NT2/D1 (cell line): ENCODE measurements around the gene ZNF618.

Source experiments
- DNase-seq: peaks from one replicate; pipeline ENCODE4 v3.0.0-alpha.2; 2011; ENCODE audit warnings: low read depth, low spot score
- H3K27me3 ChIP-seq: 2 replicates; pipeline ENCODE4 v1.6.0; 2011; ENCODE audit warnings: mild to moderate bottlenecking; ENCODE audit not compliant: insufficient read length, insufficient read depth
- H3K36me3 ChIP-seq: 2 replicates; pipeline ENCODE4 v1.6.1; 2011; ENCODE audit warnings: mild to moderate bottlenecking, low read length, mixed read lengths; ENCODE audit not compliant: insufficient read depth, insufficient read length
- H3K4me1 ChIP-seq: 2 replicates; pipeline ENCODE4 v1.5.1; 2011; ENCODE audit not compliant: insufficient read depth, insufficient read length
- H3K4me3 ChIP-seq: 2 replicates; pipeline ENCODE4 v1.5.1; 2011; ENCODE audit warnings: low read depth; ENCODE audit not compliant: insufficient read length
- H3K9ac ChIP-seq: 2 replicates; pipeline ENCODE4 v1.6.0; 2011; ENCODE audit warnings: low read depth; ENCODE audit not compliant: insufficient read length
- H3K9me3 ChIP-seq: 2 replicates; pipeline ENCODE4 v1.5.1; 2011; ENCODE audit warnings: mild to moderate bottlenecking, low read length; ENCODE audit not compliant: insufficient read depth
- SUZ12 ChIP-seq: IDR thresholded peaks from 2 replicates; pipeline ENCODE4 v1.6.1; 2011; ENCODE audit not compliant: insufficient read length, insufficient read depth; ENCODE audit errors: extremely low read depth
- YY1 ChIP-seq: IDR thresholded peaks from 2 replicates; pipeline ENCODE4 v1.6.1; 2011; ENCODE audit not compliant: insufficient read length, insufficient read depth
- ZNF274 ChIP-seq: IDR thresholded peaks from 2 replicates; pipeline ENCODE4 v1.6.1; 2011; ENCODE audit warnings: mild to moderate bottlenecking, low read depth, low read length

ZNF618 gene

DNA sequence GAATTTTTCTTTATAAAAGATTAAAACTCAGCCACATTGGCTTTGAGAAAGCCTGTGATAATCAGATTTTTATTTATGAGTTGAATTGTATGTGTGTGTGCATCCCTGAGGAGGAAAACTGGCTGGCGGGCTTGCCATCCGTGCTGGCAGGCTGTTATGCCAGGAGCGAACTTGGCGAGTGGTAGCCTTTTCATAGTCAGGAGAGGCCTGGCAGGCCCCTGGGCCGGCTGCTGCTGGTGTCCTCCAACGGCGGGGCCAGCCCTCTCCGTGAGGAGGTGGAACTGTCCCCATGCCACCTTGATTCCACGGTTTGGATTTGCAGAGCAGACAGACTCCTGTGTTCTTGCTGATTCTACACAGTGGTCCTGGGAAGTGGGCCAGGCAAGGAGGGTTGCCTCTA, 43.3 kb downstream of the ZNF618 start:
- TF ChIP-seq SUZ12 (no peak), ZNF274 (no peak), YY1 (no peak)
- Histone ChIP-seq H3K9me3 (no peaks in the 10 kb centered on the region), H3K36me3 (no peaks in the 10 kb centered on the region), H3K4me1 (no peaks in the 10 kb centered on the region), H3K27me3 (no peaks in the 10 kb centered on the region), H3K4me3 (no peak overlapping the region), H3K9ac (no peak overlapping the region)
- DNase-seq, result no peak

DNA sequence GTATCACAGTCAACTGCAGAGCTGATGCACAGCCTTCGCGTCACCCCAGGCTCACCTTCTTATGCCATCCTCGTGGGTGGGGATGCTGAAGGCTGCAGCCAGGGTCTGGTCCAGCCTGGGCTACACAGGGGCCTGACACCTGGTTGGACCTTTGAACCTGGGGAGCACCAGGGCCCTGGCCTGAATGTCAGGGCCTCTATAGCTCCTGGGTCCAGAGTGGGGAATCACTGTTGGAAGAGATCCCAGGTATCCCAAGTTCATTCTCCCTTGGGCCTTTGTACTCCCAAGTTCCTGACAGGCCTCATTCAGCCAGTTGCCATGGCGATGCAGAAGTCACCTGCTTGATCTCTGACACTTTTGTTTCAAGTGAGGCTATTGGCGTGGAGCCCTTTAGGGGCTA, 43.8 kb downstream of the ZNF618 start:
- no peak for TF ChIP-seq YY1
- no peak for TF ChIP-seq ZNF274
- no peak for TF ChIP-seq SUZ12
- H3K9ac ChIP-seq, result no peak overlapping the region
- no peaks in the 10 kb centered on the region for H3K9me3 ChIP-seq
- H3K27me3 ChIP-seq, result no peaks in the 10 kb centered on the region
- no peak overlapping the region for H3K4me3 ChIP-seq
- DNase-seq, result peak; percentile 6
- H3K36me3 ChIP-seq, result no peaks in the 10 kb centered on the region
- no peaks in the 10 kb centered on the region for H3K4me1 ChIP-seq

DNA sequence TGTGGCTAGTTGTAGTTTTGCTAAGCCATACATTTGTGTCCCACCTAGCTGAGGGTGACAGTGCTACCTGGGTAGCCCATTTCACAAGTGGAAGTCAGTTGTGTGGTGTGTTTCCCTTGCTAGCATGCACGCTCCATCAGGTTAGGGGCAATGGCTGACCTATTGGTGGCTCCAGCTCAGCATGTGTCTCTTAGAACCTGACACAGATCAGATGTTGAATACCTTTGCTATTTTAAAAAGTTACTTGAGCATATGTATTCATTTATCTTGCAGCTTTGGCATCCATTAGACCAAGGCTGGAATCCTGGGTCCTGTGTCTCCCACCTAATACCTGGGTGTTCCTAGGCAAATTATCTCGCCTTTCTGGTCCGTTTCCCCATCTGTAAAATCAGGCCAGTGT, 44.8 kb downstream of the ZNF618 start:
- H3K27me3 ChIP-seq, result no peaks in the 10 kb centered on the region
- no peaks in the 10 kb centered on the region for H3K36me3 ChIP-seq
- TF ChIP-seq YY1 (no peak), SUZ12 (no peak), ZNF274 (no peak)
- H3K9ac ChIP-seq, result no peak overlapping the region
- no peak overlapping the region for H3K4me3 ChIP-seq
- no peaks in the 10 kb centered on the region for H3K4me1 ChIP-seq
- no peaks in the 10 kb centered on the region for H3K9me3 ChIP-seq
- DNase-seq, result no peak

DNA sequence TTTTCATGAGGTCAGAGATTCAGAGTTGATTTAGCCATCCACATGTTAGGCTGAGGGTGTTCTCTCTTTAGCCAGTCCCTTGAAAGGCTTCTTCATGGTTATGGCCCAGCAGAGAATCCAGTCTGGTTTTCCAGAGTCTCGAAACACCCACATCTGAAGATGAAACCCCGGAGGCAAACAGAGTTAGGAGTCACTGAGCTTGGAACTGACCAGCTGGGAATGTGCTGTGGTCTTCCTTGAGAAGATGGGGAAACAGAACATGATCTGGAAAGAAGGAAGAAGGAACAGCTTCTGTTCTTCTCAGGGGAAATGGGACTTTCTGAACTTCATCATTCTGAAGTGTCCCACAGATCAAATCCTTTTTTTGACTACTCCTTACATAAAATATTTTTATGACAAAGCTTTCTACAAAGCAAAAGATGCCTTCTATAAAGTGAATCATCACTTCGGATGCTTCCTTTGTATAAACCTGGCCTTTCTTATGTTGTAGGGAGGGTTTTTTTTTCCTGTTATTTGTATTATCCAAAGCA, 45.4 kb downstream of the ZNF618 start:
- Histone ChIP-seq H3K9me3 (no peaks in the 10 kb centered on the region), H3K27me3 (no peaks in the 10 kb centered on the region), H3K4me3 (no peak overlapping the region), H3K36me3 (no peaks in the 10 kb centered on the region), H3K9ac (no peak overlapping the region), H3K4me1 (no peaks in the 10 kb centered on the region)
- DNase-seq, result no peak
- TF ChIP-seq YY1, result no peak
- TF ChIP-seq SUZ12, result no peak
- no peak for TF ChIP-seq ZNF274

DNA sequence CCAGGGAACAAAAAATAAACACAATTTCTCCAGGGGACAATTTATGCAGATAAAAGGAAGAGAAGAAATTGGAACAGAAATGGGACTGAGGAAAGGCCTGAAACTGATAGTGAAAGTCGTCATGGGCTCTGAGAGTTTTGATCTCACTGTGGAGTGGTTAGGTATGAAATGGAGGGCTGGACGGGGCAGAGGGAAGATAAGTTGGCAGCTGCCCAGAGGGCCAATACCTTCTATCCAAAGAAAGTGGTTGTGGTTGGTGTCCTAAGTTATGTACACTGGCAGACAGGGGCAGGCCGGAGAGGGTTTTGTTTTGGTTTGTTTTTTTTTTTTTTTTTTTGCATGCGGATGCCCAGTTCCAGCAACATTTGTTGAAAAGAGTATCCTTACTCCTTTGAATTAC, 46.1 kb downstream of the ZNF618 start:
- Histone ChIP-seq H3K4me3 (no peak overlapping the region), H3K27me3 (no peaks in the 10 kb centered on the region), H3K36me3 (no peaks in the 10 kb centered on the region), H3K4me1 (no peaks in the 10 kb centered on the region), H3K9me3 (no peaks in the 10 kb centered on the region), H3K9ac (no peak overlapping the region)
- TF ChIP-seq SUZ12, result no peak
- no peak for TF ChIP-seq ZNF274
- no peak for TF ChIP-seq YY1
- DNase-seq, result no peak

DNA sequence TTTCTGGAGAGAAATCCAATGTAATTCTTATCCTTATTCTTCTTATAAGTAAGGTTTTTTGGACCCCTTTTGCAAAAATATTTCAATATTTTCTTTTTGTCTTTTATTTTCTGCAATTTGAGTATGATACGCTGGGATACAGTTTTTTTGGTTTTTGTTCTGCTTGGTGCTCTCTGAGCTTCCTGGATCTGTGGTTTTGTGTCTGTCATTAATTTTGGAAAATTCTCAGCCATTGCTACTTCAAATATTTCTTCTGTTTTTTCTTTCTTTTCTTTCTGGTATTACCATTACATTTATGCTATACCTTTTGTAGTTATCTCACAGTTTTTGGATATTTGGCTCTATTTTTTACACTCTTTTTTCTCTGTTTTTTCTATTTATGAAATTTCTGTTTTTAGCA, 50.1 kb downstream of the ZNF618 start:
- DNase-seq, result no peak
- no peak overlapping the region for H3K4me3 ChIP-seq
- no peaks in the 10 kb centered on the region for H3K27me3 ChIP-seq
- H3K4me1 ChIP-seq, result no peaks in the 10 kb centered on the region
- H3K9ac ChIP-seq, result no peak overlapping the region
- H3K9me3 ChIP-seq, result peaks cover 14% of the 10 kb centered on the region
- TF ChIP-seq YY1 (no peak), ZNF274 (no peak), SUZ12 (no peak)
- H3K36me3 ChIP-seq, result no peaks in the 10 kb centered on the region

DNA sequence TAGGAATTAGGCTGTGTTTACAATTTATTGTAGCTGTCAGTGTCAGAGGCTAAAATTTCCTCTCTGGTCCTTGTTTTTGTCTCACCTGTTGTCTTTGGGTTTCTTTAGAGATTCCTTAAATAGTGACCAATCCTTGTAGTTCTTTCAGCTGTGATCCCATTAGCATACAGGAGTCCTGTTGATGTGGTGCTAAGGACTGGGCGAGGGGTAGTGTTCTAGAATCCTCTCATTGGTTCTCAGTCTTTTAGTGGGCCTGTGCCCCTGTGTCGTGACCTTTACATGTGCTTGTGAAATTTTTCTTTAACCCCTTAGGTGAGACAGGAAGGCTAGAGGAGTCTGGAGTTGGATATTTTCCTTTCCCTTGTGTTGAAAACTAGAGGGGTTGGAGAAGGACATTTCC, 51.2 kb downstream of the ZNF618 start:
- Histone ChIP-seq H3K4me3 (no peak overlapping the region), H3K9me3 (peaks cover 14% of the 10 kb centered on the region), H3K4me1 (no peaks in the 10 kb centered on the region), H3K36me3 (no peaks in the 10 kb centered on the region), H3K9ac (no peak overlapping the region), H3K27me3 (no peaks in the 10 kb centered on the region)
- no peak for TF ChIP-seq ZNF274
- no peak for DNase-seq

DNA sequence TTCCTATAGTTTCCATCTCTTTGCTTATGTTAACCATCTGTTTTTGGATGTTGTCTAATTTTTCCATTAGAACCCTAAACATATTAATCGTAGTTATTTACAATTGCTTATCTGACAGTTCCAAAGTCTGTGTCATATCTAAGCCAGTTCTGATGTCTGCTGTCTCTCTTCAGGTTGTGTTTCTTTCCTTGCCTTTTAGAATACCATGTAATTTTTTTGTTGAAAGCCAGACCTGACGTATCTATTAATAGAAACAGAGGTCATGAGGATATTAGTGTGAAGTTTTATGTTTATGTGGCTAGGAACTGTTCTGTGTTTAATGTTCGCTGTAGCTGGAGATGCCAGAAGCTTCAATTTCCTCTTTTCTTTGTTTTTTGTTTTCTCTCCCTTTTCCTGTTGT, 52.2 kb downstream of the ZNF618 start:
- Histone ChIP-seq H3K9ac (no peak overlapping the region), H3K27me3 (no peaks in the 10 kb centered on the region), H3K9me3 (peaks cover 14% of the 10 kb centered on the region), H3K4me1 (no peaks in the 10 kb centered on the region), H3K36me3 (no peaks in the 10 kb centered on the region), H3K4me3 (no peak overlapping the region)
- no peak for TF ChIP-seq SUZ12
- TF ChIP-seq ZNF274, result no peak
- TF ChIP-seq YY1, result no peak
- DNase-seq, result no peak
